Measurements from ENCODE around the gene COL2A1. TPM values are rescaled to one million over a fixed set of nuclear protein-coding genes. Genes with fewer than 3 reads are reported as not detected.

Gene COL2A1
- total RNA-seq (2021; ENCODE audit: unreplicated experiment) (1.4 TPM), Bru-seq, nascent RNA (percentile 18 among the genes with signal in this experiment), BruChase-seq, experiment 1, labeled RNA remaining after a 2-hour chase (percentile 15 among the genes with signal in this experiment), BruChase-seq, experiment 2, labeled RNA remaining after a 6-hour chase (percentile 20 among the genes with signal in this experiment)
- polyA plus RNA-seq (2012; ENCODE audit: insufficient read length): 0.55 TPM
- long read RNA-seq, full-length matches to known transcripts: 1 of 2 reads
- long read RNA-seq, partial matches to known transcripts: 0 of 2 reads
- long read RNA-seq, other reads (novel, unspliced or antisense): 1 of 2 reads

GRCh38 chr12:48004053-48004941 is at the start of gene COL2A1:
Gene COL2A1 (minus strand): TSS chr12:48004476. CDS start chr12:48004321, 155 bp downstream.
- ChIA-PET POLR2A (no interaction called here), CTCF (no interaction called here)
- no TSS peak for BruUV-seq (replicated peaks)
- no peak for TF ChIP-seq SIN3A (IDR thresholded peaks at IDR 0.05; ENCODE audit: borderline replicate concordance, insufficient read depth, low read depth, low read length)
- TF ChIP-seq REST (IDR thresholded peaks at IDR 0.05; ENCODE audit: insufficient read depth in 1 of 2, low read depth in 2 of 2, low read length in 1 of 2): no peak
- no peak for TF ChIP-seq TCF7L2 (IDR thresholded peaks at IDR 0.05; ENCODE audit: low read depth, low read length)
- no peak for TF ChIP-seq CTCF (IDR thresholded peaks at IDR 0.05)
- no peak for TF ChIP-seq POLR2AphosphoS5 (IDR thresholded peaks at IDR 0.05; ENCODE audit: low read depth, low read length)
- H3K4me3 ChIP-seq (ENCODE audit: low read depth in 2 of 2, low read length in 2 of 2): peak within 1 kb of the TSS; percentile 21 to 46; a peak in 3 of 4 replicates
- no peaks in the 10 kb centered on the region for H3K36me3 ChIP-seq (ENCODE audit: control insufficient read depth, insufficient read depth, low read length)
- intact Hi-C loops (cut with micrococcal nuclease; ENCODE audit: unreplicated experiment) (no loop called here), in situ Hi-C loops (cut with HindIII; ENCODE audit: low pct_unique_long_range_greater_than_20kb, low sequenced_read_pairs) (no loop called here)
- no peaks in the 10 kb centered on the region for H3K9me3 ChIP-seq (ENCODE audit: control insufficient read depth, insufficient read depth, low read depth, low read length)
- H3K27ac ChIP-seq (ENCODE audit: low read length): no peak within 1 kb of the TSS
- ATAC-seq (peak; percentile 61), DNase-seq (ENCODE audit: low read depth, low spot score) (no peak)
- peaks cover 48% of the 10 kb centered on the region for H3K27me3 ChIP-seq (ENCODE audit: control insufficient read depth, insufficient read depth, low read length)
- peaks cover 22% of the 10 kb centered on the region for H3K4me1 ChIP-seq (ENCODE audit: control insufficient read depth, insufficient read depth, low read length)

- H3K36me3 ChIP-seq (ENCODE audit: control insufficient read depth, insufficient read depth, low read length): peaks cover 8% of the 10 kb centered on the region; the same call in 1 of the 2 replicates
- no peak for DNase-seq (ENCODE audit: low read depth, low spot score)
- POLR2A ChIA-PET: interaction anchor here (1.2 kb wide), 1 partner anchor 94 kb away, joined by 9 read pairs; no protein-coding TSS in a partner anchor
- no peak for TF ChIP-seq TCF7L2 (IDR thresholded peaks at IDR 0.05; ENCODE audit: low read depth, low read length)
- no peak for TF ChIP-seq POLR2AphosphoS5 (IDR thresholded peaks at IDR 0.05; ENCODE audit: low read depth, low read length)
- no peak for TF ChIP-seq CTCF (IDR thresholded peaks at IDR 0.05)
- no peak for TF ChIP-seq SIN3A (IDR thresholded peaks at IDR 0.05; ENCODE audit: borderline replicate concordance, insufficient read depth, low read depth, low read length)
- TF ChIP-seq REST (IDR thresholded peaks at IDR 0.05; ENCODE audit: insufficient read depth in 1 of 2, low read depth in 2 of 2, low read length in 1 of 2): no peak
- CTCF ChIA-PET: no interaction called here
- no peaks in the 10 kb centered on the region for H3K27me3 ChIP-seq (ENCODE audit: control insufficient read depth, insufficient read depth, low read length)
- H3K27ac ChIP-seq (ENCODE audit: low read length): no peak overlapping the region
- intact Hi-C loops (cut with micrococcal nuclease; ENCODE audit: unreplicated experiment) (no loop called here), in situ Hi-C loops (cut with HindIII; ENCODE audit: low pct_unique_long_range_greater_than_20kb, low sequenced_read_pairs) (no loop called here)
- H3K4me1 ChIP-seq (ENCODE audit: control insufficient read depth, insufficient read depth, low read length): no peaks in the 10 kb centered on the region
- H3K9me3 ChIP-seq (ENCODE audit: control insufficient read depth, insufficient read depth, low read depth, low read length): no peaks in the 10 kb centered on the region
- no TSS peak for BruUV-seq (replicated peaks)
- H3K4me3 ChIP-seq (ENCODE audit: low read depth in 2 of 2, low read length in 2 of 2): no peak overlapping the region
- no peak for ATAC-seq
Measured at GRCh38 chr12:48053883-48054282, 49.6 kb upstream of the COL2A1 start.
